Ovary (tissue), 9 donors: ENCODE results near the gene ZNF800. TPM values are rescaled to one million over a fixed set of nuclear protein-coding genes. Genes with fewer than 3 reads are reported as not detected.

Source experiments
- DNase-seq, 5 donors: peaks; one replicate each; pipeline ENCODE4 v3.0.0-alpha.2; 2019 to 2020
- H3K27ac ChIP-seq, 2 donors: fragments of 200-600 bp; one replicate each; pipeline versions ENCODE4 v1.5.1 to v1.8.0; 2019 to 2022
- H3K27me3 ChIP-seq: fragments of 200-600 bp; one replicate; pipeline ENCODE4 v1.8.0; 2022
- H3K36me3 ChIP-seq: fragments of 200-600 bp; sonication (generic); one replicate; pipeline ENCODE4 v1.5.1; 2019
- H3K4me1 ChIP-seq: one replicate; pipeline ENCODE4 v1.8.1; 2013; ENCODE audit warnings: mild to moderate bottlenecking, moderate library complexity; ENCODE audit not compliant: insufficient read depth
- H3K4me3 ChIP-seq: fragments of 200-600 bp; sonication (generic); one replicate; pipeline ENCODE4 v1.5.1; 2017
- H3K9me3 ChIP-seq, 2 donors: fragments of 200-600 bp in 1 of 2; sonication (generic) in 1 of 2; one replicate each; pipeline versions ENCODE4 v1.5.1 to v1.8.1; 2013 to 2019; ENCODE audit warnings: mild to moderate bottlenecking in 1 of 2, moderate library complexity in 1 of 2
- CTCF ChIP-seq, 3 donors: fragments of 450-650 bp in 2 of 3; fragments of 200-600 bp in 1 of 3; IDR thresholded peaks; one replicate each; pipeline versions ENCODE4 v1.5.1 to v1.8.0; 2016 to 2022; ENCODE audit warnings: antibody characterized with exemption in 3 of 3, mild to moderate bottlenecking in 1 of 3
- EP300 ChIP-seq: sonication (generic); formaldehyde crosslinking; IDR thresholded peaks from one replicate; pipeline ENCODE4 v1.6.1; 2017; ENCODE audit warnings: antibody characterized with exemption
- POLR2A ChIP-seq: fragments of 450-650 bp; IDR thresholded peaks from one replicate; pipeline ENCODE4 v1.6.1; 2017; ENCODE audit warnings: antibody characterized with exemption, mild to moderate bottlenecking, moderate library complexity
- WGBS, 3 donors: extraction: QIAGEN DNeasy Blood & Tissue Kit in 1 of 3; methylation state at CpG; one replicate each; pipeline versions ENCODE4 v1.1.5 to v1.1.7; 2013 to 2017; 5-methylcytosine and 5-hydroxymethylcytosine counted together
- intact Hi-C, 4 donors: fragments of 100-400 bp; cut with DNase I; formaldehyde crosslinking; loops; one replicate each; pipeline versions ENCODE4 v1.11.0 to v1.15.1; 2022 to 2023
- polyA plus RNA-seq, 2 donors: library from polyadenylated mRNA; stranded (reverse); fragments of 200-250 nt in 1 of 2; fragments of 350-450 nt in 1 of 2; fragmentation: Illumina TruSeq in 1 of 2; extraction: RNeasy Lipid Tissue Mini Kit (QIAGEN cat#74804) in 1 of 2; gene quantifications; one replicate each; pipeline ENCODE4 v1.2.3, GENCODE V29; 2013 to 2014
- total RNA-seq, 7 donors: library from RNA; depleted of rRNA in 2 of 7; stranded (reverse); fragments of >200 nt in 2 of 7; fragmentation: NEBNext Ultra II Directional in 3 of 7; extraction: Animal tissue kit (Norgen Biotek cat#: 25700) in 3 of 7; gene quantifications; one replicate each; pipeline versions ENCODE4 v1.1.0 to v1.2.4, GENCODE V29; 2016 to 2023
- donor health status: DM: no; HTN: no; CAD: no; lungs with moderate emphysema.
- donor health status: DM: no; HTN: no; CAD: no.
- donor health status: Bipolar disorder and iron deficiency.
- donor health status: DM: yes; HTN: yes; CAD: no.
- donor health status: DM: no; HTN: no; CAD: no.
- donor health status: DM: yes; HTN: yes; CAD: no.

The ZNF800 gene
- total and polyA plus RNA-seq, 9 donors, result 7.3 to 36.2 (median 28.1) TPM

DNA sequence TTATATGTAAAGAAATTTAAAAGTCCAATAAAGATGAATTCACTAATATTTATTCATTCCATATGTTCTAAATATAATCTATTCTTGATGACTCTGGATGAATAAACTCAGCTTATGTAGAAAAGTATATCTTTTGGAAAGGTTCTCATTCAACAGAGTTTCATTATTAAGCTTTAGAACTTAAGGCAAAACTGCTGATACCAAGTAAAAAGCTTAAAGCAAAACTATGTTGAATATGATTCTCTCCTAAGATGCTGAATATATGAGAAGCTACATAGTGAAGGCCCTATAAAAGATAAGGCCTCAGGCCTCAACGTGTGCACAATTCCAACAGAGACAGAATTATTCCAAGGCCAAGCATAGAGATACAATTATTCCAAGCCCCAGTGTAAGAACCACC is 30.8 kb downstream of the ZNF800 start:
- Histone ChIP-seq H3K4me3 (no peak overlapping the region), H3K9me3 (no peaks in the 10 kb centered on the region), H3K4me1 (no peaks in the 10 kb centered on the region), H3K27ac (no peak overlapping the region), H3K36me3 (no peaks in the 10 kb centered on the region), H3K27me3 (no peaks in the 10 kb centered on the region)
- 63 to 85% (median 85%) methylated on average over 1 of the region's 1 CpG for WGBS, 3 donors
- no peak for DNase-seq
- no peak for TF ChIP-seq POLR2A
- no peak for TF ChIP-seq EP300
- no peak for TF ChIP-seq CTCF (IDR thresholded peaks at IDR 0.05)
- intact Hi-C loops, result no loop called here

GRCh38 chr7:127359011-127359410 is 33.5 kb downstream of the ZNF800 start:
- H3K36me3 ChIP-seq, result no peaks in the 10 kb centered on the region
- intact Hi-C loops, result no loop called here
- no peaks in the 10 kb centered on the region for H3K4me1 ChIP-seq
- WGBS, 3 donors, result 95 to 98% (median 97%) methylated on average over 1 of the region's 1 CpG
- no peak overlapping the region for H3K27ac ChIP-seq
- TF ChIP-seq CTCF (IDR thresholded peaks at IDR 0.05), result no peak
- no peak for TF ChIP-seq POLR2A
- TF ChIP-seq EP300, result no peak
- H3K9me3 ChIP-seq, result no peaks in the 10 kb centered on the region
- no peaks in the 10 kb centered on the region for H3K27me3 ChIP-seq
- H3K4me3 ChIP-seq, result no peak overlapping the region
- DNase-seq, result no peak

- Histone ChIP-seq H3K4me3 (no peak overlapping the region), H3K36me3 (no peaks in the 10 kb centered on the region), H3K27ac (no peak overlapping the region), H3K27me3 (no peaks in the 10 kb centered on the region), H3K9me3 (no peaks in the 10 kb centered on the region), H3K4me1 (no peaks in the 10 kb centered on the region)
- intact Hi-C loops, result no loop called here
- DNase-seq, result no peak
- TF ChIP-seq POLR2A, result no peak
- TF ChIP-seq CTCF (IDR thresholded peaks at IDR 0.05), result no peak
- TF ChIP-seq EP300, result no peak
These were observed 38.6 kb downstream of the ZNF800 start for GRCh38 chr7:127353897-127354296.

DNA sequence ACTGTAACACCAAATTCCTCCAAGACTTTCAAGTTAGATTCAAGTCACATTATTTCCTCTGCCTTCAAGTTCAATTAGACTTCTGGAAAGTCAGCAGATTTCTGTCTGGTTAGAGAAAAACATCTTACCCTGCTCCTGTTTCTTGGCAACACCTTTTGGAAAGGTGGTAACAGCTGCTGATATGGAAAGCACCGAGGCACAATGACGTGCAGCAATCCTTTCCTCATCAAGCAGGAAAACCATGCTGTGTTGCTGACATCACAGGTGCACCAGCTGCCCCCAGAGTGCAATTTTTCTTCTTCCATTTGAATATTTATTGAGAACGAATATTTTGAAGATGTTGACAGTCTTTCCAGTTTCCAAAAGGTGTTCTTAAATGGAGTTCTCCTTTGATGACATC is 41.9 kb downstream of the ZNF800 start:
- H3K36me3 ChIP-seq, result no peaks in the 10 kb centered on the region
- no peak overlapping the region for H3K4me3 ChIP-seq
- no peaks in the 10 kb centered on the region for H3K27me3 ChIP-seq
- H3K27ac ChIP-seq, result no peak overlapping the region
- TF ChIP-seq CTCF (IDR thresholded peaks at IDR 0.05) (no peak), EP300 (no peak), POLR2A (no peak)
- H3K4me1 ChIP-seq, result peaks cover 4% of the 10 kb centered on the region
- 52 to 75% (median 66%) methylated on average over 3 of the region's 3 CpGs for WGBS, 3 donors
- no peak for DNase-seq
- no peaks in the 10 kb centered on the region for H3K9me3 ChIP-seq
- intact Hi-C loops, result no loop called here

GRCh38 chr7:127349881-127350280 is 42.6 kb downstream of the ZNF800 start:
- no peaks in the 10 kb centered on the region for H3K27me3 ChIP-seq
- TF ChIP-seq EP300, result no peak
- WGBS, 3 donors, result 87 to 90% (median 89%) methylated on average over 7 of the region's 7 CpGs
- no peak overlapping the region for H3K27ac ChIP-seq
- intact Hi-C loops, result loop anchor here in 1 of 4 donors (10.0 kb wide), 1 partner anchor 165 kb away; no protein-coding TSS in a partner anchor
- H3K4me3 ChIP-seq, result no peak overlapping the region
- peaks cover 4% of the 10 kb centered on the region for H3K4me1 ChIP-seq
- H3K36me3 ChIP-seq, result no peaks in the 10 kb centered on the region
- DNase-seq, result no peak
- no peaks in the 10 kb centered on the region for H3K9me3 ChIP-seq
